Middle frontal gyrus (tissue), 1 donor: Measurements from ENCODE around the gene SMIM43.
"Not testable (repeated sequence)": the region's sequence is repeated elsewhere in the genome, so short reads cannot be mapped to it uniquely, and the experiment has no call there.

Experiments
- DNase-seq: peaks from one replicate; pipeline ENCODE4 v3.0.0-alpha.2; 2015; ENCODE audit warnings: low spot score; ENCODE audit errors: extremely low spot score

SMIM43 gene

GRCh38 chr4:121783210-121783609 is 18.2 kb upstream of the SMIM43 start:
- DNase-seq = no peak

GRCh38 chr4:121778991-121779628 is 14.1 kb upstream of the SMIM43 start:
- DNase-seq = no peak

GRCh38 chr4:121777625-121778024 is 12.7 kb upstream of the SMIM43 start:
- DNase-seq = no peak

- DNase-seq = no peak
Measured at GRCh38 chr4:121776610-121777401, 11.8 kb upstream of the SMIM43 start.

- DNase-seq = no peak
Measured at GRCh38 chr4:121773883-121774282, 8.9 kb upstream of the SMIM43 start.

- no peak for DNase-seq
Measured at GRCh38 chr4:121771869-121772268, 6.9 kb upstream of the SMIM43 start.

GRCh38 chr4:121769341-121769740 is 4.4 kb upstream of the SMIM43 start:
- no peak for DNase-seq

- DNase-seq = no peak
Measured at GRCh38 chr4:121767166-121767565, 2.2 kb upstream of the SMIM43 start.

- DNase-seq = no peak
Measured at GRCh38 chr4:121765971-121766538, 1.1 kb upstream of the SMIM43 start.

GRCh38 chr4:121765368-121765705 is 373 bp upstream of the SMIM43 start:
- DNase-seq = no peak

GRCh38 chr4:121764303-121764701 is 662 bp downstream of the SMIM43 start:
- DNase-seq = no peak

- DNase-seq = no peak
Measured at GRCh38 chr4:121760205-121760604, 4.8 kb downstream of the SMIM43 start.

GRCh38 chr4:121758925-121759568 is 5.9 kb downstream of the SMIM43 start:
- DNase-seq = no peak

- DNase-seq = not testable (repeated sequence)
Measured at GRCh38 chr4:121752142-121752541, 12.8 kb downstream of the SMIM43 start.

- no peak for DNase-seq
Measured at GRCh38 chr4:121749225-121749624, 15.7 kb downstream of the SMIM43 start.

GRCh38 chr4:121742794-121743193 is 22.2 kb downstream of the SMIM43 start:
- no peak for DNase-seq

GRCh38 chr4:121741751-121742150 is 23.2 kb downstream of the SMIM43 start:
- DNase-seq = no peak

GRCh38 chr4:121740796-121741409 is 24.1 kb downstream of the SMIM43 start:
- DNase-seq = no peak

GRCh38 chr4:121739575-121739974 is 25.4 kb downstream of the SMIM43 start:
- DNase-seq = no peak

GRCh38 chr4:121738780-121739535 is 26.0 kb downstream of the SMIM43 start:
- DNase-seq = no peak
